OCI-M2 (cell line): ENCODE results near the gene MAP7D1.
A peak's percentile ranks its signal among the peaks of the same experiment; 100 is the strongest.
"Not testable (repeated sequence)": the region's sequence is repeated elsewhere in the genome, so short reads cannot be mapped to it uniquely, and the experiment has no call there.

Source experiments
- DNase-seq: peaks from one replicate; lab custom pipeline; 2025; ENCODE audit not compliant: unreplicated experiment; lab: John Stamatoyannopoulos, UW

Gene MAP7D1

DNA sequence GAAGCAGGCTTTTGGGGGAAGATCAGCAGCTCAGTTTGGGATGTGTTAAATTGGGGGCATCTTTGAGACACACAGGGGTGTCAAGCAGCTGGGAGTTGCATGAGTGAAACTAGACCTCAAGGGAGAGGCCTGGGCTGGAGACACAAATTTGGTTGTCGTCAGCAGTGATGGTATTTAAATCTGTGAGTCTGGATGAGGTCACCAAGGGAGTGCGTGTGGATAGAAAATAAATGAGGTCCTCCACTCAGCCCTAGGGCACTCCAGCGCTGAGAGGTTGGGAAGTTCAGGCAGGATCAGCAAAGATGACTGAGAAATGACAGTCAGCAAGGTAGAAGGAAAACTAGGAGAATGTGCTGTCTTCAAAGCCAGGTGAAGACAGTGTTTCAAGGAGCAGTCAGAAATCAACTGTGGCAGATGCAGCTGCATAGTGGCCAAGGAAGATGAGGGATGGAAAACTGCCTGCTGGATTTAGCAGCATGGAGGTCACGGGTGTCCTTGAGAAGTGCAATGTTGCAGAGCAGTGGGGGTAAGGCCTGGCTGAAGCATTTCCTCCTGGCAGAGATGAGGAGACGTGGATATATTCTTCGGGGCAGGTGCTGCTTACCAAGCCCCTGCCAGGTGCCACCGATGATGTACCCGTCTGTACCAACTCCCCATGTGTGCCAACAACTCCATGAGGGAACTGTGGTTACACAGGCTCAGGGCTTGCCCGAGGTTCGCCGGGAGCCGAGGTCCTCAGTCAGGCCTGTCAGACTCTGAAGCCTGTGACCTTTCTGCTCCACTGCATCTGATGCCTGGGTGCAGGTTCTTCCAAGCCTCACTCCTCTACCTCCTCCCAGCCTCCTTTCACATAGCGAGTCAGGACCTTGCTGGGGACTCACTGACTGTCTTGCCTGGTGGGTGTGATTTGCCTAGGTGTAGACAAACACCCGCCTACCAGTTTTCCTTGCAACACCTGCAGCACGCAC, 11.3 kb downstream of the MAP7D1 start:
- no peak for DNase-seq

DNA sequence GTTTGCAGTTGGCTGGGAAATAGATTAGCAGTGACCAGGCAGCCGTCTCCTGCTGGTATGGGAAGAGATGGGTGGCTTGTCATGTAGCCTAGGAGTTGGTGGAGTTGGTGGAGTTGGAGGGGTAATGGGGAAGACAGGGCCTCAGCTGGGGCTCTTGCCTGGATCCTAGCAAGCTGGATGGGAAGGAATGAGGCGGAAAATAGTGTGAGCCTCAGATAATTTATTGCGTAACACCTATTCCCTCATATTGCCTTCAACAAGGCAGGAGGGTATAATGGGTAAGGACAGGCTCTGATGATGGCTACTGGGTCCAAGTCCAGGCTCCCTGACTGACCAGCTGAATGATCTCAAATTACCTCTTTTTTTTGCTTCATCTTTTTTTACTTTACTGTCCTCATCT, 12.6 kb downstream of the MAP7D1 start:
- DNase-seq = no peak

DNA sequence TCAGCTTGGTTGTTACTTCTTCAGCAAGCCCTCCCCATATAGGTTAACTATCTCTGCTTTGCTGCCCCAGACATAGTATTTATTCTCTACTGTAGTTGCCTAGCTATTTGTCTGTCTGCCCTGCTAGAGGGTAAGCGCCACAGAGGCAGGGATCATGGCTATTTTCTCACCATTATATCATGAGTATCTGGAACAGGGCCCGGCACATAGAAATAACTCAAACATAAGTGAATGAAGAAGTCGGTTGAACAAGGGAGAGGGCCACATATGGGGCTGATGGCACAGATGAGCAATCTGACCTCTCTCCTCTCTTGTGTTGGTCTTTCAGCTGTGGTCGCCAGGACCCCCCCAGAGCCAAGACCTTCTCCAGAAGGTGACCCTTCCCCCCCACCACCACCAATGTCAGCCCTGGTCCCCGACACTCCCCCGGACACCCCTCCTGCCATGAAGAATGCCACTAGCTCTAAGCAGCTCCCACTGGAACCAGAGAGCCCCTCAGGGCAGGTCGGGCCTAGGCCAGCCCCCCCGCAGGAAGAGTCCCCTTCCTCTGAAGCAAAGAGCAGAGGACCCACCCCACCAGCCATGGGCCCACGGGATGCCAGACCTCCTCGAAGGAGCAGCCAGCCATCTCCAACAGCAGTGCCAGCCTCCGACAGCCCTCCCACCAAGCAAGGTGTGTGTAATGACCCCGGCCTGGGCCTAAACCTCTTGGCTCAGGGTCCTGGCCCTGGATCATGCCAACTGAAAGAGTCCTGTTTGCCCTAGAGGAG, 14.9 kb downstream of the MAP7D1 start:
- DNase-seq = no peak

DNA sequence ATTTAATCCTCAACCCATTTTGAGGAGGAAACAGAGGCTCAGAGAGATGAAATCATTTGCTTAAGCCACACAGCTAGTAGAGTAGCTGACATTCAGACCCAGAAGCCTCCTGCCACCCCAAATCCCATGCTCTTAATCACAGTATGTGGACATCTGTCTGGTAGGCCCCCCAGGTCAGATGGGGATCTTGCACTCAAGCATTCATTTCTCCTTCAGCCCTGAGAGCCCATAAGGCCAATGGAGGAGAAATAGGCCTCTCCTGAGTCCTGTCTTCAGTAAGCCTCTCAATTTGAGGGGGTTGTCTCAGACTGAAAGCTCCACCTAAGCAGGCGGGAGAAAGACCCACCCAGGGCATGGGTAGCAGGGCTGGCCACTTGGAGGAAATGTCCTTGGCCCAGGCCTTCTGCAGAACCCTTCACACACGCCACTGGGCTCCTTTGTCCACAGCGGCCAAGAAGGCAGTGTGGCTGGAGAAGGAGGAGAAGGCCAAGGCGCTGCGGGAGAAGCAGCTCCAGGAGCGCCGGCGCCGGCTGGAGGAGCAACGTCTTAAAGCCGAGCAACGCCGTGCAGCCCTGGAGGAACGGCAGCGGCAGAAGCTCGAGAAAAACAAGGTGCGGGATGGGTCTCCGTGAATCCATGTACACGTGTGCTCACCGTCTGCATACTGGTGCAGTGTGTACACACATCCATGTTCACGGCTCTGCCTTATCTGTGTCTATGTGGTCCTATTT, 16.2 kb downstream of the MAP7D1 start:
- no peak for DNase-seq

DNA sequence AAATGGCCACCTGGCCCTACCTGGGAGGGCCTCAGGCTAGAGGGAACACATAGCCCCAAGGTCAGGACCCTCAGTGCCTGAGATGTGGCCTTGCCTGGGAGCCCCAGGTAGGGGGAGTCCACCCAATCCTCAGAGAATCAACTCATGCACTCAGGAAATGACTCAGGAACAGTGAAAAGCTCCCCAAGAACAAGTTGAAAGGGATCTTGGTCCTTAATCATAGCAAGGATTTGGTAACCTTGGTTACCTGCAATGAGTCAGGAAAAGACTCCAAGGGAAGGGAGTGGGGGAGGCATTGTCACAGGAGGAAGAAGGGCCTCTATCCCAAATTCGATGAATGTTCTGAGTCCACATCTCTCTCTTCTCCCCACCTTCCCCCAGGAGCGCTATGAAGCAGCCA, 17.0 kb downstream of the MAP7D1 start:
- DNase-seq = no peak

DNA sequence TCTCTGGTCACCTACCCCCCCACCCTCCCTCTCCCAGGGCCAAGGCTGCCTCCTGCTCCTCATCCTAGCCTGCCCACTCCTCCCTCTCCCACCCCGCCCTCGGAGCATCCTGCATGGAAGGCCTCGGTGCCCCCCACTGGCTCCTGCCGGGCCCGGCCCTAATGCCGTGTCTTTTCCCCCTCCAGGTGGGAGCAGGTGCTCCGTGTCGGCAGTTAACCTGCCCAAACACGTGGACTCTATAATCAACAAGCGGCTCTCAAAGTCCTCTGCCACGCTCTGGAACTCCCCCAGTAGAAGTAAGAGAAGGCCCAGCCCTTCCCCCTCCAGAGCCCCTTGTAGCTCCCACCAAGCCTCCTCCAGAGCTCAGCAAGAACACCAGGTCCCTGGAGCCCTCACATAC, 18.8 kb downstream of the MAP7D1 start:
- no peak for DNase-seq

DNA sequence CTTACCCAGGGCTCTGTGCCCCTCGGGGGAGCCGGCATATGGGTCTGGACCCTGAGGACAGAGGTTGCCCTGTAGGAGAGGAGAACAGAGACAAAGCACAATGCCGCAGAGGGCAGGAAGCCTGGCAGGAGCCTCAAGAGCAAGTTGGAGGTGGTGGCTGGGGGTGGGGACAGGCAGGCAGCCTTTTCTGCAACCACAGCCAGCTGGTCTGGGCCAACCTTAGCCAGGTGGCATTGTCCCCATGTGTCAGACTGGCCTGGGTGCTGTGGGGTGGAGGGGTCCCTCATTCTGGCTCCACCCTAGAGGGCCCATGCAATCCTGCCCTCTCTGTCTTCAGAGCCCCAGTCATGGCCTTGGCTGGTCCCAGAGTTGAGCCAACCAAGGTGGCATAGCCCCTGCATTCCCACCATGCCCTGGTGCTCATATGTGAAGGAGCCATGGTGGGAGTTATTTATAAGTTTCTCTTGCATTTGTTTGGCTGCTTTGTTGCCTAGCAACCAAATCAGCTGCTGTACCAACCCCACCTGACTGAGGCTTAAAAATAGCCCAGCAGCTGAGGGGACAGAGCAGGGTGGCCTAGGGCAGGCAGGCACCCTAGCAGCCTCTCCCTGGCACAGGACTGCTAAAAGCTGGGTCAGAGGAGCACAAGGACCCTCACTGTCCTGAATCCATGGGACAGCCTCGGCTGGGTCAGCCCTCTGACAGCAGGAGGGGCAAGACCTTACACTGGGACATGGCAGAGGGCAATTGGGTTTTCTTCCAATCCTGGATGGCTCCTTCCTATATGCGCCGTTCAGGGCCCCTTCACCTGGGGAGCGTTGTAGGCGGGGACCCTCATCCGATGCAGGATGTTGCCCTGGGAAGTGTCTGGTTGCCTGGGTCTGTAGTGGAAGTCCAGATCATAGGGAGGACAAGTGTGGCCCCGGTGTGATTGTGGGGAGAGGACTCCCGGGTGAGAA, 19.5 kb downstream of the MAP7D1 start:
- no peak for DNase-seq

DNA sequence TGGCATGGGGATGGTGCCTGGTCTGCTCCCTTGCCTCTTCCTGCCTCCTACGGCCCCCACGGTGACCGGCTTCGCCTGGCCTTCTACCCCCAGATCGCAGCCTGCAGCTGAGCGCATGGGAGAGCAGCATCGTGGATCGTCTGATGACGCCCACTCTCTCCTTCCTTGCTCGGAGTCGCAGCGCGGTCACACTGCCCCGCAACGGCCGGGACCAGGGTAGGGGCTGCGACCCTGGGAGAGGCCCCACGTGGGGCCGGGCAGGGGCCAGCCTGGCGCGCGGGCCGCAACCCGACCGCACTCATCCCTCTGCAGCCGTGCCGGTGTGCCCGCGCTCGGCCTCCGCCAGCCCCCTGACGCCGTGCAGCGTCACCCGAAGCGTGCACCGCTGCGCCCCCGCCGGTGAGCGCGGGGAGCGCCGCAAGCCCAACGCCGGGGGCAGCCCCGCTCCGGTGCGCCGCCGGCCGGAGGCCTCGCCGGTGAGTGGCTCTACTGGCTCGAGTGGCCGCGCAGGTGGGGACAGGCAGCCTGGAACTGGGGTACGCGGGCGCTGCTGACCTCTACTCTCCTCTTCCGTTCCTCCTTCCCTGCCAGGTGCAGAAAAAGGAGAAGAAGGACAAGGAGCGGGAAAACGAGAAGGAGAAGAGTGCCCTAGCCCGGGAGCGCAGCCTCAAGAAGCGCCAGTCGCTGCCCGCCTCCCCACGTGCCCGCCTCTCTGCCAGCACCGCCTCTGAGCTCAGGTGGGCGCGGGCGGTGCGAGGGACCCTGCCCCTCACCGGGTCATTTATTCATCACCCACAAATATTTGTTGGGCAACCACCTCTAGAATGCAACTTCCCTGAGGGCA, 20.4 kb downstream of the MAP7D1 start:
- no peak for DNase-seq

DNA sequence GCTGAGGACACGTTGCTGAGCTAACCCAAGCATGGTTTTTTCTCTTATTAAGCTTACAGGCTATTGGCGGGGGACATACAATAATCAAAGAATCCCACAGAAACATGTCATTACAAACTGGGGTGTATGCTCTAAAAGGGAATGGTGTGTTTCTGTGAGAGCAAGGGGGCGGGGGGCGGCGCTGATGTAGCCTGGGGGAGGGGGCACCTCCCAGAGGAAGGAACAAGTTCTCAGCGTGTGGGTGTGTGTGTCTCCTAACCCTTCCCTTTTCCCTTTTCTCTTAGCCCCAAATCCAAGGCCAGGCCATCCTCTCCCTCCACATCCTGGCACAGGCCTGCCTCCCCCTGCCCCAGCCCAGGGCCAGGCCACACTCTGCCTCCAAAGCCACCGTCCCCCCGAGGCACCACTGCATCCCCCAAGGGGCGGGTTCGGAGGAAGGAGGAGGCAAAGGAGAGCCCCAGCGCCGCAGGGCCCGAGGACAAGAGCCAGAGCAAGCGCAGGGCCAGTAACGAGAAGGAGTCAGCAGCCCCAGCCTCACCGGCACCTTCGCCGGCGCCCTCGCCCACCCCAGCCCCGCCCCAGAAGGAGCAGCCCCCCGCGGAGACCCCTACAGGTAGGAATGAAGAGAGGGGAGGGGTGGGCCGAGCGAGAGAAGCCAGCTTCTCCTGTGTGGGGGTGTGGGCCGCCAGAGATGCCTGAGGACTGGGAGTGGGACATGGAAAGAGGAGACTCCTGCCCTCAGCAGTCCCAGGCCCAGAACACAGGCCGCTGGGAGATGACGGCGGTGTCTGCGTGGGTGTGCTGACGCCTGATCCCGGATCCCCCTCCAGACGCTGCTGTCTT, 21.9 kb downstream of the MAP7D1 start:
- DNase-seq = no peak

DNA sequence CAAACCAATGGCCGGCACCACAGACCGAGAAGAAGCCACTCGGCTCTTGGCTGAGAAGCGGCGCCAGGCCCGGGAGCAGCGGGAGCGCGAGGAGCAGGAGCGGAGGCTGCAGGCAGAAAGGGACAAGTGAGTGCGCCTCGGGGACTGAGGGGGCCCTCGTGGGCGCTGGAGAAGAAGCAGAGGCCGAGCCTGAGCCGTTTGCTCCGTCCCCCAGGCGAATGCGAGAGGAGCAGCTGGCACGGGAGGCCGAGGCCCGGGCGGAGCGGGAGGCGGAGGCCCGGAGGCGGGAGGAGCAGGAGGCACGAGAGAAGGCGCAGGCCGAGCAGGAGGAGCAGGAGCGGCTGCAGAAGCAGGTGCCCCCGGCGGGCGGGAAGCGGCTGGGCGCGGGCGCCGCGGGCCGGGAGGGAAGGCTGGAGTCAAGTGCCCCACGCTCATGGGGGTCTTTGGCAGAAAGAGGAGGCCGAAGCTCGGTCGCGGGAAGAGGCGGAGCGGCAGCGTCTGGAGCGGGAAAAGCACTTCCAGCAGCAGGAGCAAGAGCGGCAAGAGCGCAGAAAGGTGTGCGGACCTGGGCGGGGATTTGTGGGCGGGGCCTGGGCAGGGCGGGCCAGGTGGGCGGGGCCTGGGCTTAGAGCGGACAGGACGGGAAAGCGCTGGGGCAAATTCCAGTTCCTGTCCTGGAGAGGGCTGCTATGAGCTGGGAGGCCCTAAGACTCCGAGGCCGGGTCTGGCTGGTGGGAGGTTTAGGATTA, 22.7 kb downstream of the MAP7D1 start:
- no peak for DNase-seq

DNA sequence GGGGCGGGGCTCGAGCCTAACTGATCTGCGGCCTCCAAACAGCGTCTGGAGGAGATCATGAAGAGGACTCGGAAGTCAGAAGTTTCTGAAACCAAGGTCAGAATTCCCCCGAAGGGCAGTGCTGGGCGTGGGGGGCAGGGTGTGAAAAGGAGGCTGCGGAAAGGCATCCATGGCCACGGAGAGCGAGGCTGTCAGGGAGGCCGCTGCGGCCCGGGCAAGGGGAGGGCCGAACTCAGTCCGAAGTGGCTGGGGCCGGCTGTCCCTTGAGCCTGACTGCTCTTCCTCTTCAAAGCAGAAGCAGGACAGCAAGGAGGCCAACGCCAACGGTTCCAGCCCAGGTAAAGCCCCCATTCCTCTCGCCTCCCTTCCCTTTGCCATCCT, 23.2 kb downstream of the MAP7D1 start:
- no peak for DNase-seq

DNA sequence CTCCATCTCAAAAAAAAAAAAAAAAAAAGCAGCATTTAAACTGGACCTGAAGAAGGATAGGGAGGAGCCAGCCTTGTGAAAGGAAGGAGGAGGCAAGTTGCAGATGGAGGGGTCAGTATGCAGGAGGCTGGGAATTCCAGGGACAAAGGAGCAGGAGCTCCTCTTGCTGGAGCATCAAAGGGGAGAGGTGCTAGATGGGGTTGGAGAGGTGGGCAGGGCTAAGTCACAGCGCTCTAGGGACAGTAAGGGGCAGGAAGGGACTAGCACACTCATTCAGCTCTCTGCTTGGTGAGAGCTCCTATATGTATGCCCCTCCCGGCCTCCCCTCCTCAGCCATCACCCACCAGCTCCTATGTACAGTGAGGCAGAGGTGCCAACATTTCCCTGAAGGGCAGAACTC, 26.8 kb downstream of the MAP7D1 start:
- DNase-seq = no peak

DNA sequence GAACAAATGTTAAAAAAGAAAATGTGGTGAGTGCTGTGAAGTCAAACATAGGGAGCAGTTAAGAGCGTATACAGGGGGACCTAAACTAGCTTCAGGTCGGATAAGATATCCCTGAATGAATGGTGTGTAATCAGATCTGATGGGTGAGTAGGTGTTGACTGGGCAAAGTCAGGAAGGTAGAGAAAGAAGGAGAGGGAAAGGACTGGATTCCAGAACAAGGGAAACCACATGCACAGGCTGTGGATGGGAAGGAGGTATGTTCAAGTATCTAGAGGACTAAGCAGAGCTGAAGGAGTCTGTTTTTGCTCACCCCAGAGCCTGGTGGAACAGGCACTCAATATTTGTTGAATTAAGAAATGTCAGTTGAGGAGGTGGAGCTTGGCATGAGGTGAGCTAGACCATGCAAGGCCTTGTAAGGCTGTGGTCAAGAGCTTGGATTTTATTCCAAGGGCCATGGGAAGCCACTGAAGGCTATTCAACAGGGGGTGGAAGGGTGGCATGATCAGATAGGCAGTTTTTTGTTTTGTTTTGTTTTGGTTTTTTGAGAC, 27.4 kb downstream of the MAP7D1 start:
- no peak for DNase-seq

DNA sequence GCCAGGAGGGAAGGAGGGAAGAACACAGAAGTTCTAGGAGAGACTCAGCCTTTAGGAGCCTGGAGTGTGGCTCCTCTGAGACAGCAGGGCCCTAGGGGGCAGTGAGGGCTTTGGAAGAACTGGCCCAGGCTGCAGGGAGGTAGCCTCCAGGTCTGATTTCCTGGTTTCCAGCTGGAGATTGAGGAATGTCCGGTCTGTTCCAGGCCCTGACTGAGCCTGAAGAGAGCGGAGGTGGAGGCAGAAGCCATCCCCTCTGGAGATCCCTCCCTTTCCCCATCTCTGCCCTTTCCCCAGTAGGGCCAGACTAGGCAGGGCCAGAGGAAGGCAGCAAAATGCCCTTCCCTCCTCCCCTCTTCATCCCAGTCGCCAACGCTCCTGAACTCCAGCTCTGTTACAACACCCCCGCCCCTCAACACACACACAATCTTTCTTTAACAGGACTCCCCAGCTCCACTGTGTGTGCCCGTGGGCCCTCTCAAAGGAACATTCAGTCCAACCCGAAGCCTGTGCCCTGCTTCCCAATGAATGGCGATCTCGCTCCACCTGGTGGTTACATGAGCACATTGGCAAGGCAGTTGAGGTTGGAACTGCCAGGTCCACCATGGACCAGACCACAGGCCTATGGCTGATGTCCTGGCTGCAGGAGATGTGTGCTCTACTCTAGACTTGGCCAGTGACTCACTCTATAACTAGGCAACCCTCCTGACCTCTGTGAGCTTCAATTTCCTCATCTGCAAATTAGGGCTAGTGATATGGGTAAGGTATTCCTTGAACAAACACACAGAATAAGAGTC, 32.0 kb downstream of the MAP7D1 start:
- peak; percentile 17 for DNase-seq

DNA sequence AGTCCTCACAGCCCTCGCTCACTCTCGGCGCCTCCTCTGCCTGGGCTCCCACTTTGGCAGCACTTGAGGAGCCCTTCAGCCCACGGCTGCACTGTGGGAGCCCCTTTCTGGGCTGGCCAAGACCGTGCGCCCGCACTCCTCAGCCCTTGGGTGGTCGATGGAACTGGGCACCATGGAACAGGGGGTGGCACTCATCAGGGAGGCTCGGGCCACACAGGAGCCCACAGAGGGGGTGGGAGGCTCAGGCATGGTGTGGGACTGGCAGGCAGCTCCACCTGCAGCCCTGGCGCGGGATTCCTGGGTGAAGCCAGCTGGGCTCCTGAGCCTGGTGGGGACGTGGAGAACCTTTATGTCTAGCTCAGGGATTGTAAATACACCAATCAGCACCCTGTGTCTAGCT, 40.8 kb downstream of the MAP7D1 start:
- DNase-seq = not testable (repeated sequence)

DNA sequence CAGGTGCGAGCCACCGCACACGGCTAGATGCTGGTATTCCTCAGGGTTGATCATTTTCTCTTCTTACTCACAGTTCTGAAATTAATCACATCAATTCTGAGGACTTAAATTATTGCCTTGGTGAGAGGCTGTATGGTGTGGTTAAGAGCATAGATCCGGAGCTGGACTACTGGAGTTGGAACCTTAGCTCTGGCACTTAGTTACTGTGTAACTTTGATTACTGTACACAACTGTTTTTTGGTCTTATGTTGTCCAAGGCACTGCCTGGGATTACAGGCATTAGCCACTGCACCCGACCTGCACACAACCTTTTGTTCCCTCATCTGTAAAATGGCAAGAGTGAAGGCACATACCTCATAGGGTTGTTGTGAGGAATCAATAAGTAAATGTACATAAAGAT, 42.7 kb downstream of the MAP7D1 start:
- DNase-seq = no peak
